Fibroblast of peridontal ligament (primary cell): ENCODE results near the gene DUSP23.

ENCODE experiments used
- DNase-seq: peaks from one replicate; pipeline ENCODE4 v3.0.0-alpha.2; 2010; ENCODE audit errors: extremely low read depth

The DUSP23 gene

DNA sequence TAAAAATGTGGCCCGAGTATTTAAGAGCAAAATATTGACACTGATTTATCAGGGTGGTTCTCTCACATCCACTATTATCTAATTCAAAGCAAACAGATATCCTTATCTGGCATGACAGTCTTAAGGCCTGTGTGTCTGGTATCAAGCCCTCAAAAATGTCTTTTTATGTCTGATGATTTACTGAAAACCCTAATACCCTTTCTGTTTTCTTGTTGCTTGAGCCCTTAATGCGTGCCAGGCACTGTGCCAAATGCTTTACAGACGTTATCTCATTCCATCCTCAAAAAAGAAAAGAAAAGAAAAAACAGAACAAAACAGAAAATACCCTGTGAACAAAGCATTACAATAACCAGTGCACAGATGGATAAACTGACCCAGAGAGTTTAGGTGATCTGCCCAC is 5.7 kb downstream of the DUSP23 start:
- no peak for DNase-seq

DNA sequence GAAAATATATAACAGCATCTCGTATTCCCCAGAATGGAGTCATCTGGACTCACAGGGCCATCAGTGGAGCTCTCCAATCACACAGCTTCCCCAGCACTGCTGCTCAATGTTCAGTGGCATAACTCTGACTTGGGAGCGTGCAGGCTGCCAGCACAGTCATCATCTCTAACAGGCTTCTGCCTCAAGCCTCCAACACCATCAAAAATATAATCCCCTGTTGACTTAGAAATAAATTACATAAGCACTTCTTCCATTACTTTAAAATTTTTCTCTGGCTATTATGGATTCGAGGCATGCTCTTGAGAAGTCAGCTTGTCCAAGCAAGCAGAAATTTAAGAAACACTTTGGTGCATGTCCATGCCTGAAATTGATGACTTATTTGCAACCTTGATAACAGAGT is 6.2 kb downstream of the DUSP23 start:
- no peak for DNase-seq

DNA sequence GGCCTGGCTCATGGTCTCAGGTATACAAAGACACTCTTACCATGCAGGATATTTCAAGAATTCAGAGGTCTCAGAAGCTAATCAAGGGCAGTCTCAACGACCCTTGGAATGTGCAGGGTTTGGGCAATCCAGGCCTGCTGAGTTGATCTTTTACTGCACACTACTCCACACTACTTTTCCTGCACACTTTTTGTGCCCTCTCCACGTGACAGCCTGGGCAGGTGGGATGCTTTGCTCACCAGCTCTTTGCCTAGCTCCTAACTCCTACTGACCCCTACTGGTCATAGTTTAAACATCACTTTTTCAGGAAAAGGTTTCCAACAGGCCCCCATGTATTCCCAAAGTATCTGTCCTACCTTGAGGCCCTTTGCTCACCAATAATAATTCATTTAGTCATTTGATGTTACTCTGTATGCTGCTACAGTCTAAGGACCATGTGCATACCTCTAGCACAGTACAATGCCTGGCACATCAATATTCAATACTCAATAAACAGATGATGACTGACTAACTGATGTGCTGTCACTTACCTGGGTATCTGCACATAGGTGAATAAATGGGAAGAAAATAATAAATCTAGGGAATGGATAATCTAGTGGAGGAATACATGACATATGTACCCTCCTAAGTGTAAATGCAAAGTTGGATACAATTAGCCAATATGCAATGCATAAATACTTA is 9.6 kb downstream of the DUSP23 start:
- DNase-seq = no peak

DNA sequence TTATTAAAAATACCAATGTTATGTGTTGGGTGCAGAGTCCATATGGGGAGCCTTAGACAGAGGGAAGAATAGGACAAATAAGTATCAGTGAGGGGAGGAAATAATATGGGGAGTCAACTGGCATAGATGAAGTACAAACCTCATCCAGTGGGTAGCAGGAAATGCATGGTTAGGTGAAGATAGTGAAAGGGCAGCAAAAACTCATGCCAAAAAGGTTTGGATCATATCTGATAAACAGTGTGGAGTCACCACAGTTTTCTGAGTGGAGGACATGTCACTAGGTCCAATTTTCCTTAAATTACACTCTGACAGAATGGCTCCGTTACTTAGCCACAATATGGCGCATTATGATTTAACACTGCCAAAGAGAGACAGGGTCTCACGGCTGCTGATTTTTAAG is 10.3 kb downstream of the DUSP23 start:
- DNase-seq = no peak

DNA sequence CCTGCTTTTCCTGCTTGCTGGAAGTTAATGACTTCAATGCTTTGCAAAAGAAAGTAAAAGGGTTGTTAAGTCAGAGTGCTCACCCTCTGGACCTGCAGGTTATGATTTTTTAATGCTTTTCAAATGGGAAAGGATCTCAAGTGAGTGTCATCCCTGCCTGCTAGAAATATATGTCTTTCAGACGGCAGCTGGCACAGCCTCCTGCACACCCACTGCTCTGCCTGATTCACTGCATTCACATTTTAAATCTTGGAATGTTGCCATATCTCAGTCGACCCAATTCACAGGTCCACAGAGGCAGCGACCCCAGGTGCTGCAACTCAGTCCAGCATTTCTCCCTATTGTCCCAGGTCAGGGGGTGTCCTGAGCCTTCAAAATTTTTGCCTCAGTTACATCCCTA is 10.7 kb downstream of the DUSP23 start:
- DNase-seq = no peak

DNA sequence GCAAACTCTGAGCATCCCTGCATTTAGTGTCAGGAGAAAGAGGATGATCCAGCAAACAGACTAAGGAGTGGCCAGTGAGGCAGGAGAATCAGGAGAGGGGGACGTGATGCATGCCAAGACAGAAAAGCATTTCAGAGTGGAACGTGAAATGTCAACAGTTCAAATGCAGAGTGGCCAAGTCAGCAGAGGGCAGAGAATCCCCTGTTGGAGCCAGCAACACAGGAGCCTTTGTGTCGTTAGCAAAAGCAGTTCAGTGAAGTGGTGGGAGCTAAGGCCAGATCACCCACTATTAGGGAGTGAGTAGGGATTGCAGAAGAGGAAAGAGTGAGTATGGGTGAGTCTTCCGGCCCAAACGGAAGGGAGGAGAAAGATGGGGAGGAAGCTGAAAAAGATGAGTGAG is 14.8 kb downstream of the DUSP23 start:
- DNase-seq = no peak

DNA sequence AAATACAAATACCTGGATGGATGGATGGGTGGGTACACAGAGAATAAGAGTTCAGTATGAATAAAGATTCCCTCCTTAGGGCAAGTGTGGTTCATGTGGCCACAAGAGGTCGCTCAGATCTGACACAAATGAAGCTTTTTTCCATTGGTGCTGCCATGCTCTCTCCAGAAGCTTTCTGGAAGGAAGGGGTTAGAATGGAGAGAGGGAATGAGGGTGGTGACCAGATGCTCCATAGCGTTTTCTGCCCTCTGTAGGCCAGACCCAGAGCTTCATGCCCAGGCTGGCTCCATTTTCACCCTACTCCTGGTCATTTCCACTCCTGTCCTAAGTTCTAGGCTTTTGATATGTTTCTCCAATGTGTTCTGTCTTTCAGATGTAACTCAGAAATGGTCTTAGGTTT is 18.1 kb downstream of the DUSP23 start:
- DNase-seq = peak; percentile 86

DNA sequence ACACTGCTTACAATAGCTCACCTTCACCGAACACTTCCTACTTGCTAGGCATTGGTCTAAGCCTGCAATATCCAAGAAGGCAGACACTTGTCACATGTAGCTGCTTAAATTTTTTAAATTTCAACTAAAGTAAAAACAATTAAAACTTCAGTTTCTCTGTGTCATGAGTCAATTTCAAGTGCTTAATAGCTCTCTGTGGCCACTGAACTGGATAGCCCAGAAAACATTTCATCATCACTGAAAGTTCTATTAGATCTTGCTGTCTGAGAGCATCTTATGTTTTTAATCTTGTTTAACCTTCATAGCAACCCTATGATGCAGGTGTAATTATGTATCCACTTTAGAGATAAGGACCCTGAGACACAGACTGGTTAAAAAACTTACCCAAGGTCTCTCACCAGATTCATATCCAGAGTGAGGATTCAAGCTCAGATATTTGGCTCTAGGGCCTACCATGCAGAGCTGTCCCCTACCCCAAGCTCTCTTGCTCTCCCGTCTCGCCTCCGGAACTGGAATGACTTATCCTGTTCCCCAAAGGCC is 18.8 kb downstream of the DUSP23 start:
- no peak for DNase-seq

DNA sequence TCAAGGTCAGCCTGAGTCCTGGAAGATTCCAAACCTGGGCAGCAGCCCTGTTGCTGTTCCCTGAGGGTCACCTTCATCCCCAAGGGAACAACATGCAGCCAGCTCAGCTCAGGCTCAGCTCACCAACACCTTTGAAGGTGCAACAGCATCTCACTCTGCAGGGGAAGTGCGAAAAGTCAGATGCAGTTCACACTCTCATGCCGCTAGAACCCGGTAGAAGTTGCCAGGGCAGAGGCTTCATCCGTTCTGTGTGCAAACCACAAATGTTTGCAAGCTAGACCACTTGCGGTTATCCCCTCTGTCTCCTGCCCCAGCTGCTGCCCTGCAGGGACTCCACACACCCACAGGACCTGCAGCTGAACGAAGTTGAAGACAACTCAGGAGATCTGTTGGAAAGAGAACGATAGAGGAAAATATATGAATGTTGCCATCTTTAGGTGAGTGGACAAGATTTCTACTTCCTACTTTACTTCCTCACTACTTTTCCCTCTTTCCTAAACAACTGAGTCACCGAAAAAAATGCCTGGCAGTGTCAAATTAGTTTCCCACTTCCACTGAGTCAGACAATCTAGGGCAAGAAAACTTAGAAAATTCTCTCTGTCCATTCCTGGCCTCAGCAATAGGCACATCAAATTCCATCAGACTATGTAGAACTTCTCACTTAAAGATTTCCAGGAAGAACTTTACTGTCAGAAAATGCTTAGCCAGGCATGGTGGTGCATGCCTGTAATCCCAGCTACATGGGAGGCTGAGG is 19.6 kb downstream of the DUSP23 start:
- no peak for DNase-seq

DNA sequence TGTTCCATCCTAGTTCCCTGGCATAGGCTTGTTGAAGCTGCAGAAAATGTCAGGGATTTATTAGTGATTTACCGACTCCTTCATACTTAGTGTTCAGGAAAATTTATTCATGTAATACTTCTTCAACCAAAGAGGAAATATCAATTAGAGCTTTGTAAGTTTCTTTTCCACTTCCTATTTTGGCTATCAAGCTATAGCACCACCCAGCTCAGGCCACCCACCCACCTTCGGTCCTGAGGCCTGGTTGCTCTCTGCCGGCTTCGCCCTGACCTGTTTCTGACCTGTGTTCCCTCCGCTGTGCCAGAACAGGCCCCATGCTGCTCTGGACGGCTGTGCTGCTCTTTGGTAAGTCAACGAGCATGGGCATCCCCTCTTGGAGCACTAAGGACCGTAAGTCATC is 21.3 kb downstream of the DUSP23 start, which contains the start of gene FCRL6:
Gene FCRL6 (plus strand): TSS at position 250 of the 400 bp plus-strand sequence. CDS start 65 bp downstream, at position 315.
- no peak for DNase-seq

DNA sequence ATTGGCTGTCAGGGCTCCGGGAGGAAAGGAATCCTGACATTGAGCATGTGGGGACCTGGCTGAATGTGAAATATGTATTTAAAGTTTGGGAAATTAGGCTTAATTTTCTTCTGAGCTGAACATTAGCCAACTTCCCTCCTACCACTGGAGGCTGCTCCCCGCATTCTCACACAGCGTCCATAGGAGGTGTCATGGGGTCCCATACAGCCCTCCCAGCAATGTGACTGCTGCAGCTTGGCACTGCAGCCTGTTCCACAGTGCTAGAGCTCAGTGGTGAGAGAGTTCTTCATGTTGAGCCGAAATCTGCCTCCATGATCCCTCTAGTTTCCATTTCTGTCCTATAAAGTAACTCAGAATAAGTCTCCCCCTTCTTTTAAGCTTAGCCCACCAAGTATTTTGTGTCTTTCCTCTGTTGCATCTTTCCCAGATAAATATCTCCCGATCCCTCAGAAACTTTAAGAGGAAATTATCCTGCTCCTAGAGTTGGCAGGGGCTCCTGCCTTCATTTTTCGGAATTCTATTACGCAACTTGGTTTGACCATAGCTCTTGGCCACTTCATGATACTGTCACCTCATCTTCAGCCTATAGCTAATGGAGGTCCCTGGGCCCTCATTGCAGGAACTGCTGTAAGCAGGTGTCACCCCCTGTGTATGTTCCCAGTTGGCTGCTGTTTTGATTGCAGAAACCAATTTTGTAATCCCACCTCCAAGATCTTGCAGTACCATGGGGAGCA is 23.4 kb downstream of the DUSP23 start:
- no peak for DNase-seq

DNA sequence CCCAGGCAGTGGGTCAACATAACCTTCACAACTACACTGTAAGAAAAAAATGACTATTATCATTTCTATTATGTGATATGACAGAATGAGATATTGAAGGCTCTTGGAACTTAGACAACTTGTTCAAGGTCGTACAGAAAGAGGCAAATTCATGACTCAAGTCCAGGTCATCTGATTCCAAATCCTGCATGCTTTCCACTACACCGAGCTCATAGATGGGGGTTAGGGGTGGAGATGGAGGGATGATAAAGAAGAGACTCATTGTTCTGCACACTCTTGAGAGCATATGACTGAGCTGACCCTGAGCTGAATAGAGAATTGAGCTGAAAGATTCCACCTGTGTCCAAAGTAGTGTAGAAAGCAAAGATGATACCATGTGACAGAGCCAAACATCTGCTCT is 24.2 kb downstream of the DUSP23 start:
- no peak for DNase-seq

DNA sequence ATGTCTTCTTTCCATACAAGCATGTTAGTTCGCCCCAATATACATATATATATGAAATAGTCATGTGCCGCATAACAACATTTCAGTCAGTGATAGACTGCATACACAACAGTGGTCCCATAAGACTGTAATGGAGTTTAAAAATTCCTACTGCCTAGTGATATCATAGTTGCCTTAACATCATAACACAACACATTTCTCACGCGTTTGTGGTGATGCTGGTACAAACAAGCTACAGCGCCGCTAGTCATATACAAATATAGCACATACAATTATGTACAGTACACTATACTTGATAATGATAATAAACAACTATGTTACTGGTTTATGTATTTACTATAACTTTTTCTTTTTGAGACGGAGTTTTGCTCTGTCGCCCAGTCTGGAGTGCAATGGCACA is 35.2 kb downstream of the DUSP23 start:
- no peak for DNase-seq

DNA sequence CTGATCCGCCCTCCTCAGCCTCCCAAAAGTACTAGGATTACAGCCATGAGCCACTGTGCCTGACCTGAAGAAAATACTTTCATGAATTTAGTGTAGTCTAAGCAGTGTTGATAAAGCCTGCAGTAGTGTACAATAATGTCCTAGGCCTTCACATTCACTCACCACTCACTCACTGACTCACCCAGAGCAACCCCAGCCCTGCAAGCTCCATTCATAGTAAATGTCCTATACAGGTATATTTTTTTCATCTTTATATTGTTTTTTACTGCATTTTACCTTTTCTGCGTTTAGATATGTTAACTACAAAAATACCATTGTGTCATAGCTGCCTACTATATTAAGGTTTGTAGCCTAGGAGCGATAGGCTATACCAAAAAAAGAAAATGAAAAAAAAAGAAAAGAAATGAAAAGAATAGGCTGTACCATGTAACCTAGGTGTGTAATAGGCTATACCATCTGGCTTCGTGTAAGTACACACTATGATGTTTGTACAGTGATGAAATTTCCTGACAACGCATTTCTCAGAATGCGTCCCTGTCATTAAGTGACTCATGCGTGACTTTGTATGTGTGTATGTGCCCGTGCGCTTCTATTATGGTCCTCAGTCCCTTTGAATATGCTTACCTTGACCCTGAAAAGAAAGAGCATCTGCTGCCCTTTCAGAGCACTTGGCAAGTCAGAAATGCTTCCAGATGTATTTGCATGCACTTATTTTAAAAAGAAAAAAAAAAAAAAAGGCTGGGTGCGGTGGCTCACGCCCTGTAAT is 36.7 kb downstream of the DUSP23 start:
- DNase-seq = no peak

DNA sequence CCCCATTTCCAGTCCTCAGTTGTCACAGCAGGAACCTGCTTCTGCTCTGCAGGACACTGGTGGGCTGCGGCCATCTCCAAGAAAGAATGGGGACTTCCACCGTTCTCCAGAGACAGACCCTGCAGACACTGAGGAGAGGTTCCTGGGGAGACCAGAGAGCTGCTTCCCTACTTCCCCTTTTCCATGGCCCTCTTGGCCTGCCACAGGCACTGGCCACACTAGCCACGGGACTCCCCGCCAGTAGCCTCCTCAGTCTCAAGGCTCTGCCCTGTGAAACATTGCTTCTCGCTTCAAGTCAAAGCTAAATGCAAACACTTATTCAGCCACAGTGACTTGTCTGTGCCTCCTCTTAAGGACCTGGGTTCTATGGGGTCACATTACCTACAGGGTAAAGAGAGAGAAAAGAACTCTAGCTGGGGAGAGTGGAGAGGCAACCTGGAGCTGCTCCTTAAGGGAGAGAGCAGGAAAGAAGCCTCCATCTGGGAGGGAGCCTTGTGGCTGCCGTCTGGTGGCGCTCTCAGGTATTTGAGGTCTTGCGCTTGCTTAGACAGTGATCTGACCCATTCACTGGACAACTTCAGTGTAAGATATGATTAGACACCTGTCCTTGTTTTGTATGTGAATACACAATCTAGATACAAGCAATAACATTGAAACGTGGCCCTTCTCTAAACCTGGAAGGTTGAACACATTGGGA is 40.6 kb downstream of the DUSP23 start:
- peak; percentile 58 for DNase-seq

DNA sequence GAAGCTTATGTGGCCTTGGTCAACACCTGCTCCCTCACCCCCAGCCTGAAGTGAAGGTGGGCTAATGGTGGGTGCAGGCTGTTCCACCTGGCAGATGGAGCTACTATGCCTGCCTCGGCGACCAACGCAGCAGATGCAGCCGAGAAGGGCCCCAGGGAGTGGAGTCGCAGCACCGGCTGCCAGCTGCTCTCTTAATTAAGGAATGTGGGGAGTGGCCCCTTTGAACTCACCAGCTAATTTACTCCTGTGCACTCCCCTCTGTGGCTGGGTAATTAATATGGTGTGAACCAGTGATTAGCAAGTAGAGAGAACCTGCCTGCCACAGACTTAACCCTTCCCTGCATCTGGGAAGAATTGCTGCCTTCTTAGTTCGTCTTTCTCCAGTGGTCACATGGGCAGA is 42.6 kb downstream of the DUSP23 start:
- DNase-seq = no peak

DNA sequence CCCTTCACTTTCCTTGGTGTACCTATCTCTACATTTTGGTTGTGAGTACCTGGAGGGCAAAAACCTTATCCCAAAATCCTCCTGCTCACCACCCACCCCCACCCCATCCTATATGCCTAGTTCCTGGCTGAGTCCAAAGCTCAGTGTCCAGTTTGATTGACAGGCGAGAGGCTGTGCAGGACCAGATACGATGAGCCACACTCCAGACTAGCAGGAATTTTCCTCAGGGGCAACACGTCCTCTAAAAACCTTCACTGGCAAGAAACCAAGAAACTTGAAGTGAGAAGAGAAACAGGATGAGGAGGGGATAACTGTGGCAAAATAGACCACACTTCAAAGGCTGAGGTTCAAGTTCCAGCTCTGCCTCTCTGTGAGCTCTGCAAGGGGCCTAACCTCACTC is 44.8 kb downstream of the DUSP23 start:
- no peak for DNase-seq

DNA sequence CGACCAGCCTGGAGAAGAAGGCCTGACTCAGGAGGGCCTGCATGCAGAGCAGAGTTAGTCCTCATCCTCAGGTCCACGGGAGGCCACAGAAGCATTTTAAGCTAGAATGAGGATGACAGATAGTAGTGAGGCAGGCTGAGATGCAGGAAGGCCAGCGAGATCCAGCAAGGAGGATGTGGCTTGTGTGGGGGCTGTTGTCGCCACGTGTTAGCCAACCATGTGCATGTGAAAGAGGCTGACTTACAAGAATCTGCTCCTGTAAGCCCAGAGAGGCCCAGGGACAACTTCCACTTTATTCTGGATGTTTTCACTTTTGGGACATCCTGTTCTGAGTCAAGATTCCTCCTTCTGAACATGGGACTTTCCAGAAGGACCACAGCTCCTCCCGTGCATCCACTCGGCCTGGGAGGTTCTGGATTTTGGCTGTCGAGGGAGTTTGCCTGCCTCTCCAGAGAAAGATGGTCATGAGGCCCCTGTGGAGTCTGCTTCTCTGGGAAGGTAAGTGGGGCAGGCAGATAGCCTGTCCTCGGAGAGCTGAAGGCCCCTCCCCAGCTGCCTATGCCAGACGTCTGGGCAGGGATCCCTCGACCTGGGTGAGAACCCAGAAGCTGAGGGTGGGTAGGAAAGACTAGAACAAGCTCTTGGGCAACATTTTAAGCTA is 45.8 kb downstream of the DUSP23 start, which contains the start of gene SLAMF8:
Gene SLAMF8 (plus strand): TSS at position 433 of the 661 bp plus-strand sequence. CDS start 26 bp downstream, at position 459.
- no peak for DNase-seq

DNA sequence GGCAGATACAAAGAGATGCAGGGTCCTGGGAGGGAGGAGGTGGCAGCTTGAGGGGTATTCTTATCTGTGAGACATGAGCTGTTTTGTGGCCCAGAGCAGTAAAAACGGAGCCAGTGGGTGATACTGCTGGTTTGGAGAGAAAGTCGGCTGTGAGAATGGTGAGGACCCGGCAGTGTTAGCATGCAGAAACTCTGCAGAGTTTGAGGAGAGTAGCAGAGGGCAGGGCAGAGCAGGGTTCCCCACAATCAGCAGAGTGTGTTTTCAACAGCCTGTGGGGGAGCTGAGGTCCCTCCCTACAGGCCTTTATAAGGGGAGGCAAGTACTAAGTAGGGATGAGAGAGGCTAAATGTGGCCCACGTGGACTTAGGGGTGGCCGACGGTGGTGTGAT is 46.3 kb downstream of the DUSP23 start:
- DNase-seq = no peak

DNA sequence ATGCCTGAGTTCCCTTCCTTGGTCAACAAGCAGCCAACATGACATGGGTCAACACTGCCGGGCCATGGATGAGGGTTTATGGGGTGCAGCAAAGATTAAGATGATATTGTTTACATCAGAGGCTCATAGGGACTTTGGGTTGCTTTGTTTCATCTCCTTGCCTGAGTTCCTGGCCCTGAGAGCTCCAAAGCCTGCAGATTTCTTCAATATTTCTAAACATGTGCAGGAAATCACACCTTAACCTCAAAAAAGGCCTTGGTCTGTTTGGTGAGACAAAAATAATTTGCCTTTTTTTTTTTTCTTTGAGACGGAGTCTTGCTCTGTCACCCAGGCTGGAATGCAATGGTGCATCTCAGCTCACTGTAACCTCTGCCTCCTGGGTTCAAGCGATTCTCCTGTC is 46.8 kb downstream of the DUSP23 start:
- no peak for DNase-seq
